Breast epithelium (tissue), 3 donors: Measurements from ENCODE around the gene SAYSD1.

Source experiments
- POLR2A ChIP-seq: fragments of 450-650 bp; IDR thresholded peaks from one replicate; pipeline ENCODE4 v1.6.1; 2016; ENCODE audit warnings: antibody characterized with exemption, mild to moderate bottlenecking, moderate library complexity
- POLR2AphosphoS5 ChIP-seq, 3 donors: sonication (generic); formaldehyde crosslinking; IDR thresholded peaks; one replicate each; pipeline ENCODE4 v1.6.1; 2017; ENCODE audit warnings: antibody characterized with exemption in 3 of 3
- TF ChIP-seq, protein P1 (sequence below), 3 donors: fragments of 450-650 bp; IDR thresholded peaks; one replicate each; pipeline ENCODE4 v1.5.1; 2016 to 2017; ENCODE audit warnings: antibody characterized with exemption in 3 of 3, mild to moderate bottlenecking in 3 of 3, moderate library complexity in 3 of 3

DNA sequence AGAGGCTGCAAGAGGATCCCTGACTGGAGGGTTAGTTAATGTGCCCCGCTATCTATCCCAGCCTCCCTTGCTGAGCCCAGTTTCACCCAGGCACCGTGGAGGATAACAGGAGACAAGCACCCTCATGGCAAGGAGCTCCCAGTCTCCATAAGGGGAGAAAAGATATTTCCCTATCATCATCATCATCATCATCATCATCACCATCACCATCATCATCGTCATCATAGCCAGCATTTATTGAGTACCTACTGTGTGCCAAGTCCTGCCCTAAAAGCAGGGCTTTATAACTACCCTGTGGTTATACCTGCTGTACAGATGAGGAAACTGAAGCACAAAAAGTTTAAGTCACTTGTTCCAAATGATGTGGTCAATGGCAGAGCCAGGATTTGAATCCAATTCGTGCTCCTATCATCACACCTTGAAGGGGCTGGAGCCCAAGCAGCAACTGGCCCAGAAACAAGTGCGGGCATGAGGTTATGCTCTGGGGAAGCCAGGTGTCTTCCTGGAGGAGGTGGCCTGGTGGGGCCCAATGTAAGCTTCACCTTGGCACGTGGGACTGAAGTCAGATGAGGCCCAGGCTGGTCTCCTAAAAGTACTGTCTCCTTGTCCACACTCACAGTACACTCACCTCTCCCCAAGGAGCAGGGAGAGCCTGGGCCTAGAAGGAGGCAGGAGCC lies 56.4 kb downstream of the SAYSD1 start:
- TF ChIP-seq, protein P1, sequence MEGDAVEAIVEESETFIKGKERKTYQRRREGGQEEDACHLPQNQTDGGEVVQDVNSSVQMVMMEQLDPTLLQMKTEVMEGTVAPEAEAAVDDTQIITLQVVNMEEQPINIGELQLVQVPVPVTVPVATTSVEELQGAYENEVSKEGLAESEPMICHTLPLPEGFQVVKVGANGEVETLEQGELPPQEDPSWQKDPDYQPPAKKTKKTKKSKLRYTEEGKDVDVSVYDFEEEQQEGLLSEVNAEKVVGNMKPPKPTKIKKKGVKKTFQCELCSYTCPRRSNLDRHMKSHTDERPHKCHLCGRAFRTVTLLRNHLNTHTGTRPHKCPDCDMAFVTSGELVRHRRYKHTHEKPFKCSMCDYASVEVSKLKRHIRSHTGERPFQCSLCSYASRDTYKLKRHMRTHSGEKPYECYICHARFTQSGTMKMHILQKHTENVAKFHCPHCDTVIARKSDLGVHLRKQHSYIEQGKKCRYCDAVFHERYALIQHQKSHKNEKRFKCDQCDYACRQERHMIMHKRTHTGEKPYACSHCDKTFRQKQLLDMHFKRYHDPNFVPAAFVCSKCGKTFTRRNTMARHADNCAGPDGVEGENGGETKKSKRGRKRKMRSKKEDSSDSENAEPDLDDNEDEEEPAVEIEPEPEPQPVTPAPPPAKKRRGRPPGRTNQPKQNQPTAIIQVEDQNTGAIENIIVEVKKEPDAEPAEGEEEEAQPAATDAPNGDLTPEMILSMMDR (IDR thresholded peaks at IDR 0.05): no peak
- TF ChIP-seq POLR2AphosphoS5 (IDR thresholded peaks at IDR 0.05) (no peak), POLR2A (no peak)
